GM12801 (cell line): Measurements from ENCODE around the gene NOXO1.

ENCODE experiments used
- CTCF ChIP-seq: IDR thresholded peaks from one replicate; pipeline ENCODE4 v1.5.1; 2011; ENCODE audit warnings: control low read depth; ENCODE audit not compliant: insufficient read length; ENCODE audit errors: extremely low read depth

NOXO1 gene

GRCh38 chr16:1938316-1938715 is 43.0 kb downstream of the NOXO1 start:
- TF ChIP-seq CTCF = no peak

GRCh38 chr16:1936945-1937479 is 44.3 kb downstream of the NOXO1 start:
- no peak for TF ChIP-seq CTCF

DNA sequence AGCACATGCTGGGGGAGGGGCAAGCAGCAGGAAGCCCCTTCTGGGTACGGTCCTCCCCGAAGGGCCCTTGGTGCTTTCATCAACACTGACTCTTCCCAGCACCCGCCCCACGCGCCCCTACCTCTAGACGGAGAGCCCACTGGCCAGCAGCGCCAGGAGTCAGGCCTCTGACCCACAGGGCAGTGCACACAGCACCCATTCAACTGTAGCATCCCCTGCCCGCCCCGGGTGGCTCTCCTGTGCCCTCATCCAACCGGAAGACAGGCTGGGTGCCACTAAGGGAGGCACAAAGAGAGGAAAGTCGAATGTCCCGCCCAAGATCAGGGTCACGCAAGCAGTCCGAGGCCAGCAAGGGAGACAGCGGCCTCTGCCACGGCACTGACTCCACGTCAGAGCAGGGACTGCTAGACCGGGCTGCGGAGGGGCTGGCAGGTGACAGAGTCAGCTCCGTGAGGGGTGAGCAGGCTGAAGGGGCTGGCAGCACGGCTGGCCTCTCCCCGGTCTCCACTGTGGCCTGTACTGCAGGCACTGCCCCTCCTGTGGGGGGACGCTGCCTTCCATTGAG is 48.1 kb downstream of the NOXO1 start:
- TF ChIP-seq CTCF = no peak

DNA sequence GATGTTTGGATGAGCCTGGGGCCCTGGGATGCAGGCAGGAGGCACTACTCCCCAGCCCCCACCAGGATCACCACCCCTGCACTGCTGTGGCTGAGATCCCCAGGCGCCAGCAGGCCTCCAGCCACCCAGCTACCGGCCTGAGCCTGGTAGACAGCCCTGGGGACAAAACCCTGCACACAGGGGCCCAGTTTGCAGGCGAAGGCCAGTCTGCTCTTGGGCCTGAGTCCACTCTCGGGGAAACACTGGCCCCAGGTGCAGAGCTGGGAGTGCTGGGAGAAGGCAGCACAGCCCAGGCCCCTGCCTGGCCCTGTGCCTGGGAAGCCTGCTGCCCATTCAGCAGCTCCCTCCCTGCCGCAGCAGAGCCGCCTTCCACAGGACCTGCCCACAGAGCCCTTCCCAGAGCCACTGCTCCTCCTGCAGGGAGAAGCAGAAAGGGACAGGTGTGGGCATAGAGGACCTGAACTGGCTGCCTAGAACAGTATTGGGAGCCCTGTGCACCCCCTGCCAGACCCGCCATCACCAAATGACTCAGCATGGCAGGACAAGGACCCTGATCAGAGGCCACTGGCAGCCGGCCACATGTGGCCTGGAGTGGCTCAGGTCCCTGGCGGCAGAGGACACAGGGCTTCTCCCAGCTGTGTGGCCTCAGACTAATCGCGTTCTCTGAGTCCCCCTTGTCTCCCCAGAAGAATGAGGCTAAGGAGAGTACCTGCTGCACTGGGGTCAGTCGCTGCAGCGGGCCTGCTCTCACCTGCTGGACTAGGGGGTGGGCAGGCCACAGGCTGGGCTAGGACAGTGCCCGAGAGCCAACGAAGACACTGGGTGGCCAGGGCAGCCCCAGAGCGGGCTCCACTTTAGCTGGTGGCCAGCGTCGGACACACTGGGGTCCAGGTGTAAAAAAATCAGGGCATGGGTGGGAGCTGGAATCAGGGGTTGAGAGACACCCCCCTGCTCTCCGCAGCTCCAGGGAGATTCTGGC is 48.9 kb downstream of the NOXO1 start:
- TF ChIP-seq CTCF = no peak

- no peak for TF ChIP-seq CTCF
Measured at GRCh38 chr16:1930338-1930720, 50.9 kb downstream of the NOXO1 start.

GRCh38 chr16:1929578-1930337 is 51.5 kb downstream of the NOXO1 start:
- no peak for TF ChIP-seq CTCF

GRCh38 chr16:1929105-1929504 is 52.2 kb downstream of the NOXO1 start:
- TF ChIP-seq CTCF = no peak
